GM12874 (cell line): ENCODE measurements around the gene SACS.

Experiments used
- CTCF ChIP-seq: IDR thresholded peaks from 2 replicates; pipeline ENCODE4 v1.5.1; 2011; ENCODE audit warnings: low read depth, mild to moderate bottlenecking, control low read depth, low read length, moderate library complexity; ENCODE audit not compliant: insufficient read depth

Gene SACS

GRCh38 chr13:23461544-23461943 lies 28.0 kb upstream of the SACS start:
- TF ChIP-seq CTCF = no peak

DNA sequence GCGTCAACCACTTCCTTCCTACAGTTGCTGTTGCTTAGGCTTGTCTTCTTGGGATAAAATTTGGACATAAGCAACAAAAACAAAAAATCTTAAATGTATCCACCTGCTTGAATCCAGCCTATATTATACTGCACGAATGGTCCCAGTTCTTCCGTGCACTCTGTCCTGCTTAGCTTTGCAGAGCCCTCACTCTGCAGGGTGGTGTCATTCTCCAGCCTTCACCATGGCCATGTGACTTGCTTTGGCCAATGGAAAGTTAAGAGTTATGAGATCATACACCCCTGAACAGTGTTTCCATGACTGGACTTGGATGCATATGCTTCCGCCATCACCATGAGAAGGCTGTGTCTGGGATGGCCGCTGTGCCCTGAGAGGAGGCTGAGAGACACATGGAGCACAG lies 27.4 kb upstream of the SACS start:
- TF ChIP-seq CTCF = no peak

GRCh38 chr13:23460309-23460708 lies 26.8 kb upstream of the SACS start:
- no peak for TF ChIP-seq CTCF

- no peak for TF ChIP-seq CTCF
These were observed 25.5 kb upstream of the SACS start for GRCh38 chr13:23458989-23459388.

- TF ChIP-seq CTCF = no peak
These were observed 23.1 kb upstream of the SACS start for GRCh38 chr13:23456437-23457210.

DNA sequence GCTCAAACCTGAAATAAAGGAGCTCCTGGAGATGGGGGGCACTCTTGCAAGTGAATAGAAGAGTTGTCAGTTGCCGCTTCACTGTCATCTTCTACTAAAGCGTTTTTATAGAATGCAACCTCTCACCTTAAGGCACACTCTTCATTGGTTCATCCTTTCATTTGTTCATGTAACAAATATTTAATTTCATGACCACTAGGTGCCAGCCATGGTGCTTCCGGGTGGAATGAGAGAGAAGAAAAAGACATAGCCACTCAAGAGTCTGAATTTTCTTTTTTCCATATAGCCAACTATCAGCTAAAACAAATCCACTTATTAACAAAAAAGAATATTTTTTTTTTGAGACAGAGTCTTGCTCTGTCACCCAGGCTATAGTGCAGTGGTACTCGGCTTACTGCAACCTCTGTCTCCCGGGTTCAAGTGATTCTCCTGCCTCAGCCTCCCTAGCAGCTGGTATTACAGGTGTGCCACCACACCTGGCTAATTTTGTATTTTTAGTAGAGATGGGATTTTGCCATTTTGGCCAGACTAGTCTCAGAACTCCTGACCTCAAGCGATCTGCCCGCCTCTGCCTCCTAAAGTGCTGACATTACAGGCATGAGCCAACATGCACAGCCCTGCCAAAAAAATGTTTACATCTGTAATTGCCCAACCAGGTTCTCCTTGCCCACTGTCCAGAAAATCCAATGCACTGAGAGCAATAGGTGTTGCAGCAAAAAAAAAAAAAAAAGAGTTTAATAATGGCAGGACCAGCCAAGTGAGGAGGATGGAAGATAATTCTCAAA lies 22.1 kb upstream of the SACS start:
- TF ChIP-seq CTCF = no peak

- TF ChIP-seq CTCF = no peak
These were observed 19.6 kb upstream of the SACS start for GRCh38 chr13:23453132-23453531.
